BJ (cell line): Measurements from ENCODE around the gene MT1M. TPM values are rescaled to one million over a fixed set of nuclear protein-coding genes. Genes with fewer than 3 reads are reported as not detected.
"Not testable (repeated sequence)": the region's sequence is repeated elsewhere in the genome, so short reads cannot be mapped to it uniquely, and the experiment has no call there.

Experiments
- CTCF ChIA-PET: fragments of 350-600 bp; formaldehyde crosslinking; extraction: SDS; loops from one replicate; lab custom pipeline; 2021; ENCODE audit warnings: antibody characterized with exemption, inconsistent platforms; lab: Yijun Ruan, JAX
- POLR2A ChIA-PET: fragments of 300-600 bp; sonication (Branson Sonifier 250); formaldehyde crosslinking; extraction: SDS; loops from one replicate; lab custom pipeline; 2021; ENCODE audit warnings: antibody characterized with exemption; lab: Charles Lee
- DNase-seq: peaks from one replicate; pipeline ENCODE4 v3.0.0-alpha.2; 2011; ENCODE audit warnings: low read depth
- H3K27me3 ChIP-seq: 2 replicates; pipeline ENCODE4 v1.6.0; 2011; ENCODE audit warnings: low read length; ENCODE audit not compliant: control insufficient read depth, insufficient read depth
- H3K36me3 ChIP-seq: 2 replicates; pipeline ENCODE4 v1.5.1; 2011; ENCODE audit warnings: low read length; ENCODE audit not compliant: control insufficient read depth, insufficient read depth
- H3K4me3 ChIP-seq: 2 replicates; pipeline ENCODE4 v1.5.1; 2011; ENCODE audit warnings: low read depth, mild to moderate bottlenecking, control low read depth, low read length
- polyA plus RNA-seq: library from polyadenylated mRNA; depleted of rRNA; stranded (reverse); fragments of >200 nt; gene quantifications from 2 replicates; pipeline ENCODE4 v1.2.3, GENCODE V29; 2011
- TF ChIP-seq, protein P1 (sequence below): IDR thresholded peaks from 2 replicates; pipeline ENCODE4 v1.5.1; 2011; ENCODE audit warnings: low read depth, mild to moderate bottlenecking, control low read depth, inconsistent platforms, low read length, moderate library complexity; ENCODE audit not compliant: insufficient read depth

MT1M gene
- polyA plus RNA-seq, 1 experiment = 0.94 TPM

DNA sequence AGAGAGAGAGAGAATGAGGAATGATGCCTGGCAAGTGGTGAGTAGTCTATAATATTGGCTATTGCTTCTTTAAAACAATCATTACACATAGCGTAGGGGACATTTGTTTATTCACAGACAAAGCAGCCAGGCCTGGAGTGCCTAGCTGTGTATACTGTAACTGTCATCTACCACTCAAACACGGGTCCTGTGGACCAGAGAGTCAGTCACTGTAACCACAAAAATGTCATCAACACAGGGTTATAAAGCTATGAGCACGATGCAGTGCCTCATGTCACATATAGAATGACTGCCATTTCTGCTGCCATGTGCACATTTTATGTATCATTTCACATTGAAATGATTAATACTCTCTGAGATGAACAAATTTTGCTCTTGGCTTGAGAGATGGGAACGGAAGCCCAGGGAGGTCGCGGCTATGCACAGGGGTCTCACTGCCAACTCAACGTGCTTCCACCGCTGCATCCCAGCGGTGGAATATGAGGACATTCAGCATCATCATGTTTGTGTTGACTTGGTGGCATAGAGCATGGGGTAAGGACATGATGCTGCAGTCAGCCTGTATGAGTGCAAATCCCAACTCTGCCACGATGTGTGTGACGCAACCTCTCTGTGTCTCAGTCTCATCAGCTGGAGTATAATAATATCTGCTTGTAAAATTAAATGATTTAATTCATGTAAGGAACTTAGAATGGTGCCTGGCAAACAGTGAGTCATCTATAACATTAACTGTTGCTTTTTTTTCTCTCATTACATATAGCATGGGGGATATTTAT is 40.5 kb downstream of the MT1M start:
- Histone ChIP-seq H3K36me3 (no peaks in the 10 kb centered on the region), H3K4me3 (no peak overlapping the region), H3K27me3 (peaks cover 47% of the 10 kb centered on the region)
- POLR2A ChIA-PET = no interaction called here
- DNase-seq = no peak
- CTCF ChIA-PET = interaction anchor here (0.6 to 2.6 kb wide), 6 partner anchors 11 to 120 kb away, joined by 3 to 12 read pairs (median 4); partner anchors contain the start of gene MT1X
- TF ChIP-seq, protein P1, sequence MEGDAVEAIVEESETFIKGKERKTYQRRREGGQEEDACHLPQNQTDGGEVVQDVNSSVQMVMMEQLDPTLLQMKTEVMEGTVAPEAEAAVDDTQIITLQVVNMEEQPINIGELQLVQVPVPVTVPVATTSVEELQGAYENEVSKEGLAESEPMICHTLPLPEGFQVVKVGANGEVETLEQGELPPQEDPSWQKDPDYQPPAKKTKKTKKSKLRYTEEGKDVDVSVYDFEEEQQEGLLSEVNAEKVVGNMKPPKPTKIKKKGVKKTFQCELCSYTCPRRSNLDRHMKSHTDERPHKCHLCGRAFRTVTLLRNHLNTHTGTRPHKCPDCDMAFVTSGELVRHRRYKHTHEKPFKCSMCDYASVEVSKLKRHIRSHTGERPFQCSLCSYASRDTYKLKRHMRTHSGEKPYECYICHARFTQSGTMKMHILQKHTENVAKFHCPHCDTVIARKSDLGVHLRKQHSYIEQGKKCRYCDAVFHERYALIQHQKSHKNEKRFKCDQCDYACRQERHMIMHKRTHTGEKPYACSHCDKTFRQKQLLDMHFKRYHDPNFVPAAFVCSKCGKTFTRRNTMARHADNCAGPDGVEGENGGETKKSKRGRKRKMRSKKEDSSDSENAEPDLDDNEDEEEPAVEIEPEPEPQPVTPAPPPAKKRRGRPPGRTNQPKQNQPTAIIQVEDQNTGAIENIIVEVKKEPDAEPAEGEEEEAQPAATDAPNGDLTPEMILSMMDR = no peak

DNA sequence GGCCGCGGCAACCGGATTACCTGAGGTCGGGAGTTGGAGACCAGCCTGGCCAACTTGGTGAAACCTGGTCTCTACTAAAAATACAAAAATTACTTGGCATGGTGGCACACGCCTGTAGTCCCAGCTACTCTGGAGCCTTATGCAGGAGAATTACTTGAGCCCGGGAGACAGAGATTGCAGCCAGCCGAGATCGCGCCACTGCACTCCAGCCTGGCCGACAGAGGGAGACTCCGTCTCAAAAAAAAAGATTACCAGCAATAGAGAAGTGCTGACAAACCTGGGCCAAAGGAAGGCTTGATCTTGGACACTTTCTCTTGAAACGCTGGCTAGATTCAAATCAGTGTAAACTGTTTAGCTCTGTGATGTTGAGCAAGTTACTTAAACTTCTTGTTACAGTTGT is 41.5 kb downstream of the MT1M start:
- TF ChIP-seq, protein P1 = peak; percentile 53; the same call in 1 of the 2 replicates
- Histone ChIP-seq H3K4me3 (no peak overlapping the region), H3K36me3 (no peaks in the 10 kb centered on the region), H3K27me3 (peaks cover 38% of the 10 kb centered on the region)
- DNase-seq = no peak
- CTCF ChIA-PET = interaction anchor here (0.6 to 2.6 kb wide), 7 partner anchors 10 to 65 kb away, joined by 4 to 12 read pairs (median 4); partner anchors contain the start of gene MT1X
- POLR2A ChIA-PET = interaction anchor here (0.7 kb wide), 1 partner anchor 9 kb away, joined by 3 read pairs; no protein-coding TSS in a partner anchor

GRCh38 chr16:56674570-56674969 is 42.1 kb downstream of the MT1M start:
- ChIA-PET POLR2A (interaction anchor here (0.7 kb wide), 1 partner anchor 8 kb away, joined by 3 read pairs; no protein-coding TSS in a partner anchor), CTCF (interaction anchor here (0.6 to 2.6 kb wide), 4 partner anchors 9 to 65 kb away, joined by 4 to 12 read pairs (median 4); partner anchors contain the start of gene MT1X)
- peaks cover 31% of the 10 kb centered on the region for H3K27me3 ChIP-seq
- DNase-seq, H3K4me3 ChIP-seq, H3K36me3 ChIP-seq: not testable (repeated sequence)

- TF ChIP-seq, protein P1 = no peak
- ChIA-PET POLR2A (no interaction called here), CTCF (interaction anchor here (0.8 to 1.1 kb wide), 3 partner anchors 14 to 64 kb away, joined by 3 to 4 read pairs (median 3); no protein-coding TSS in a partner anchor)
- Histone ChIP-seq H3K36me3 (no peaks in the 10 kb centered on the region), H3K27me3 (peaks cover 20% of the 10 kb centered on the region), H3K4me3 (no peak overlapping the region)
- no peak for DNase-seq
Observed at GRCh38 chr16:56675685-56676210, 43.3 kb downstream of the MT1M start.

DNA sequence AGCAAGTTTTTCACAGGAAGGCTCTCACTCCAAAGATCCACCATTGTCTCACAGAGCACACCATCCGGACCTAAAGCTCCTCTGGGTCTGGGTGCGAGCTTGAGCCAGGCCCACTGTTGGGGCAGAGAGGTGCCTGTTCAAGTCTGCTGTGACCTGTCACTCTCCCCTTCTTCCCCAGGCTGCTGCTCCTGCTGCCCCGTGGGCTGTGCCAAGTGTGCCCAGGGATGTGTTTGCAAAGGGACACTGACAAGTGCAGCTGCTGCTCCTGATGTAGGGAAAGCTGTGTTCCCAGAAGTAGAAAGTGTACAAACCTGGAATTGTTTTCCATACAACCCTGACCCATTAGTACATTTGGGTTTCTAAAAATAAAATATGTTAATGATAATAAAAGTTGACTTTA is 45.0 kb downstream of the MT1M start:
- Histone ChIP-seq H3K4me3 (no peak overlapping the region), H3K27me3 (peaks cover 9% of the 10 kb centered on the region), H3K36me3 (no peaks in the 10 kb centered on the region)
- ChIA-PET CTCF (interaction anchor here (0.9 to 1.4 kb wide), 5 partner anchors 25 to 152 kb away, joined by 3 read pairs; partner anchors contain the start of gene MT1E), POLR2A (no interaction called here)
- no peak for DNase-seq
- TF ChIP-seq, protein P1 = no peak
